ENCODE measurements around the gene MRPL52.
"Not testable (repeated sequence)": the region's sequence is repeated elsewhere in the genome, so short reads cannot be mapped to it uniquely, and the experiment has no call there.

MRPL52 gene

DNA sequence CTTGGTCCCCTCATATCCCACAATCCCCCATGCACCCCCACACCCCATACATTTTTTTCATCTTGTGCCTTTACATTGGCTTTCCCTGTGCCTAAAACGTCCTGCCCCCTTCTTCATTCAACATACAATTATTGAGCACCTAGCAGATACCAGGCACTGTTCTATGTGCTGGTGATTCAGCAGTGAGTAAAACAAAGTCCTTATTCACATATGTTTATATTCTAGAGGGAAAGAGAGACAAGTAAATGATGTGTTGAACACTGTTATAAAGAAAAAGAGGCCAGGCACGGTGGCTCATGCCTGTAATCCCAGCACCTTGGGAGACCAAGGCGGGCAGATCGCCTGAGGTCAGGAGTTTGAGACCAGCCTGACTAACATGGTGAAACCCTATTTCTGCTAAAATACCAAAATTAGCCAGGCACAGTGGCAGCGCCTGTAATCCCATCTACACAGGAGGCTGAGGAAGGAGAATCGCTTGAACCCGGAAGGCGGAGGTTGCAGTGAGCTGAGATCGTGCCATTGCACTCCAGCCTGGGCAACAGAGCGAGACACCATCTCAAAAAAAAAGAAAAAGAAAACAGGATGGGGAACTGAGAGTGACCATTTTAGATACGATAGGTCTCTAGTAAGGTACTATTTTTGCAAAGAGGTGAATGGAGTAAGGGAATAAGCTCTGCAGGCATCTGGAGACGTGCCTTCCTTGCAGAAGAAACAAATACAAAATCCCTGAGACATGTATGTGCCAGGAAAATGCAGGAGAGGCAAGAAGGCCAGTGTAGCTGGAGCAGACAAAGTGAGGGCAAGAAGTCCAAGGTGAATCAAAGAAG, 26.6 kb upstream of the MRPL52 start:
- Mint-ChIP-seq H3K4me3 (no peak overlapping the region), H3K27ac (no peak overlapping the region), H3K4me1 (no peaks in the 10 kb centered on the region), H3K9me3 (no peaks in the 10 kb centered on the region), H3K36me3 (no peaks in the 10 kb centered on the region), H3K27me3 (peaks cover 2% of the 10 kb centered on the region)

DNA sequence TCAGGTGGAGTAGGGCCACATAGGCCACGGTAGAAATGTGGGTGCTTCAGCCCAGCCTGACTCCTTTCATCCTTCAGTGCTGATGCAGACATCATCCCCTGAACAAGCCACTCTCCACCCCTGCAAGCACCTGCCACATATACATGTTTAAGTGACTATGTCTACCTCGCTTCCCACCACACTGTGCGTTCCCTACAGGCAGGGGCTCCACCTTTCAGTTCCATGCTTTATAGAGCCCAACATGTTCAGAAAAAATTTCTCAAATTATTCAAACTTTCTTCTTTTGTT, 26.1 kb upstream of the MRPL52 start:
- Mint-ChIP-seq H3K4me1 (no peaks in the 10 kb centered on the region), H3K27ac (no peak overlapping the region), H3K36me3 (no peaks in the 10 kb centered on the region), H3K4me3 (no peak overlapping the region), H3K27me3 (peaks cover 2% of the 10 kb centered on the region), H3K9me3 (no peaks in the 10 kb centered on the region)

DNA sequence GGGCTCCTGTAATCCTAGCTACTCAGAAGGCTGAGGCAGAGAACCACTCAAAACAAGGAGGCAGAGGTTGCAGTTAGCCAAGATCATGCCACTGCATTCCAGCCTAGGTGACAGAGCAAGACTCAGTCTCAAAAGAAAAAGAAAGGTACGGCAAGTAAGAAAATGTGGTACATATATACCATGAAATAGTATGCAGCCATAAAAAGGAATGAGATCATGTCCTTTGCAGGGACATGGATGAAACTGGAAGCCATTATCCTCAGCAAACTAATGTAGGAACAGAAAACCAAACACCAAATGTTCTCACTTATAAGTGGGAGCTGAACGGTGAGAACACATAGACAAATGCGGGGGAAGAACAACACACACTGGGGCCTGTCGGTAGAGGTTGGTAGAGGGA, 24.5 kb upstream of the MRPL52 start:
- not testable (repeated sequence) for H3K27me3 Mint-ChIP-seq, H3K27ac Mint-ChIP-seq, H3K36me3 Mint-ChIP-seq, H3K4me1 Mint-ChIP-seq, H3K4me3 Mint-ChIP-seq, H3K9me3 Mint-ChIP-seq

DNA sequence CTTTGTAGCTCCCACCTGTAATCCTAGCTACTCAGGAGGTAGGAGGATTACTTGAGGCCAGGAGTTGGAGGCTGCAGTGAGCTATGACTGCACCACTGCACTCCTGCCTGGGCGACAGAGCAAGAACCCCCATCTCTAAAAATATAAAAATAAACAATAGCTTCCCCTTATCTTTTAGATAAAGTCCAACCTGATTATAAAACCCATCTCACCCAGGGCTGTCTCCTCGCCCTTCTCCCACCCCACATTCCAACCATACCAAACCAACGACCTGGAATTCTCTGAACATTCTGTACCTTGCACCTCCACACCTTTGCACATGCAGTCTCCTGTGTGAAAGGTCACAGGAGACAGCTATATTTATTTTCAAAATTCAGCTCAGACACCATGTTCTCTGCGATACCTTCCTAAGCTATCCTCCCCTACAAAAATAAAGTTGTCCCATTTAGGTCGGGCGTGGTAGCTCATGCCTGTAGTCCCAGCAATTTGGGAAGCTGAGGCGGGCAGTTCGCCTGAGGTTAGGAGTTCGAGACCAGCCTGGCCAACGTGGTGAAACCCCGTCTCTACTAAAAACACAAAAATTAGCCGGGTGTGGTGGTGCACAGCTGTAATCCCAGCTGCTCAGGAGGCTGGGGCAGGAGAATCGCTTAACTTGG, 22.1 kb upstream of the MRPL52 start:
- no peak overlapping the region for H3K27ac Mint-ChIP-seq
- no peaks in the 10 kb centered on the region for H3K27me3 Mint-ChIP-seq
- H3K4me1 Mint-ChIP-seq, result no peaks in the 10 kb centered on the region

DNA sequence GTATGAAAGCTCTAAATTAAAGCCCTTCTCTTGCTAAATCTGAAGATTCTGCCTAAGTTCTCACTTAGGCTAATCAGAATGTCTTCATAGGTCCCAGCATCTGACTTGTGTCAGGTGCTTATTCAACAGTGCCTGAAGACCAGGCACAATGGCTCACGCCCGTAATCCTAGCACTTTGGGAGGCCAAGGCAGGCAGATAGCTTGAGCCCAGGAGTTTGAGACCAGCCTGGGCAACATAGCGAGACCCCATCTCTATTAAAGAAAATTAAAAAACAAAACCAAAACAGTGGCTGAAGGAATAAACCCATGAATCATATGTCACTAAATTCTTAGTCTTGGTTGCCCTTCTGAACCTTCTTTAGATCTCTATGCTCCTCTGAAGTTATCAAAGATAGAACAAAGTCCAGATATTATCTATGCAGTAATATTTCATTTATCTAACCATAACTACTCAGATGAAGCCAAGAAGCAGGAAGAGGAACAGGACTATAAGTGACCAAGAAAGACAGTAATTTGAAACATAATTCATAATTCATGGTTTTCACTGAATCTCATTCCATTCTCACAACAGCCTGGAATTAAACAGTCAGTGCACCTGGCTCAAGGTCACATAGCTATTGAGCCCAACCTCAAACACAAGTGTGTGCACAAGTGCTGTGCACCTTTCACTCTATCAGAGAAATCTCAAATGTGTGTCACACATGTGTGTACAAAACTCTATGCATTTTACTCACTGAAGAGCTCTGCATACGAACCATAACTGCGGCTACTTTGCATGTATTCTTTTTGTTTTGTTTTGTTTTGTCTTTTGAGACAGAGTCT, 21.1 kb upstream of the MRPL52 start:
- H3K4me1 Mint-ChIP-seq, result no peaks in the 10 kb centered on the region
- no peaks in the 10 kb centered on the region for H3K36me3 Mint-ChIP-seq
- no peak overlapping the region for H3K4me3 Mint-ChIP-seq
- no peaks in the 10 kb centered on the region for H3K27me3 Mint-ChIP-seq
- H3K27ac Mint-ChIP-seq, result no peak overlapping the region
- H3K9me3 Mint-ChIP-seq, result no peaks in the 10 kb centered on the region

More for the DNA sequence above, 22.1 kb upstream of the MRPL52 start:
- H3K4me3 Mint-ChIP-seq, result no peak overlapping the region
- H3K36me3 Mint-ChIP-seq, result no peaks in the 10 kb centered on the region
- H3K9me3 Mint-ChIP-seq, result no peaks in the 10 kb centered on the region

DNA sequence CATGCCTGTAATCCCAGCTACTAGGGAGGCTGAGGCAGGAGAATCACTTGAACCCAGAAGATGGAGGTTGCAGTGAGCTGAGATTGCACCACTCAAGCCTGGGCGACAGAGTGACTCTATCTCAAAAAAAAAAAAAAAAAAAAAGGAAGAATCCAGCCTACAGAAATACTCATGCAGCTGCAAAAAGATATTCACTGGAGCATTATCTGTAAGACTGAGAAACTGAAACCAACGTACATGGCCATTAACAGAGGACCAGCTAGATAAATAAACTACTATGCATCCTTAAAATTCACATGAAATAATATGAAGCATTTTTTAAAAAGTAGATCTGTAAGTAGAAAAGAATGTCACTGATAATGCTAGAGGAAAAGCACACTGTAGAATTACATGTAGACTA, 18.0 kb upstream of the MRPL52 start:
- H3K4me1 Mint-ChIP-seq, result peaks cover 15% of the 10 kb centered on the region
- no peaks in the 10 kb centered on the region for H3K27me3 Mint-ChIP-seq
- no peak overlapping the region for H3K4me3 Mint-ChIP-seq
- H3K36me3 Mint-ChIP-seq, result no peaks in the 10 kb centered on the region
- no peak overlapping the region for H3K27ac Mint-ChIP-seq
- no peaks in the 10 kb centered on the region for H3K9me3 Mint-ChIP-seq

DNA sequence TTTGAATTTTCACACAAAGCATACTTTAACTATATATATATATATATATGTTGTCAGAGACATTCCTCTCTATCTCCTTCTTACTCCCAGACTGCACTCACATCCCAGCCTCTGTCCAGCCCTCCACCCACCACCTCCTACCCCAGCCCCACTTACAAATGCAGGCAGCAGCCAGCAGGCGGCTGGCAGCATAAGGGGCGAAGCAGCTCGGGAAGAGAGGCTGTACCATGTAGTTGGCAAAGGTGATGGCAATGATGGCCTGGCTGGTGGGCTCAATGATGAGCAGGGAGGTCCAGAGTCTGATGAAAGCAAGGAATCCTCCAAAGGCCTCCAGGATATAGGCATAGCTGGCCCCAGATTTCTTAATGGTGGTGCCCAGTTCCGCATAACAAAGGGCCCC, 16.9 kb upstream of the MRPL52 start:
- no peak overlapping the region for H3K27ac Mint-ChIP-seq
- no peak overlapping the region for H3K4me3 Mint-ChIP-seq
- H3K4me1 Mint-ChIP-seq, result peaks cover 15% of the 10 kb centered on the region
- no peaks in the 10 kb centered on the region for H3K36me3 Mint-ChIP-seq
- H3K27me3 Mint-ChIP-seq, result no peaks in the 10 kb centered on the region
- no peaks in the 10 kb centered on the region for H3K9me3 Mint-ChIP-seq

DNA sequence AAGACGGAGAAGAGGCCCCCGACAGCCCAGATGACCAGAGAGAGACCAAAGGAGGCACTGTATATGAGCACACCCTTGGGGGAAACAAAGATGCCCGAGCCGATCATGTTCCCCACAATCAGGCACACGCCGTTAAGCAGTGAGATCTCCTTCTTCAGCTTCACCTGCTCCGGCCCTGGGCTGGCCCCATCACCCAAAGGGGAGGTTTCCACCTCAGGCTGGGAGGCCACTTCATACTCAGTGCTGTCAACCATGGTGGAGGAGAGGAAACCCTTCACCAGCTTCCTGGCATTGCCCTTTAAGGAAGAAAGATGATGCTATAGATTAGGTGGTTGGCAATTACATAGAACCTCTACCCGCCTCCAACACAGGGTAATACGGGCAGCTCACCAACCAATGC, 16.5 kb upstream of the MRPL52 start:
- no peak overlapping the region for H3K27ac Mint-ChIP-seq
- H3K4me1 Mint-ChIP-seq, result peaks cover 15% of the 10 kb centered on the region
- no peaks in the 10 kb centered on the region for H3K27me3 Mint-ChIP-seq
- H3K9me3 Mint-ChIP-seq, result no peaks in the 10 kb centered on the region
- no peak overlapping the region for H3K4me3 Mint-ChIP-seq
- no peaks in the 10 kb centered on the region for H3K36me3 Mint-ChIP-seq

DNA sequence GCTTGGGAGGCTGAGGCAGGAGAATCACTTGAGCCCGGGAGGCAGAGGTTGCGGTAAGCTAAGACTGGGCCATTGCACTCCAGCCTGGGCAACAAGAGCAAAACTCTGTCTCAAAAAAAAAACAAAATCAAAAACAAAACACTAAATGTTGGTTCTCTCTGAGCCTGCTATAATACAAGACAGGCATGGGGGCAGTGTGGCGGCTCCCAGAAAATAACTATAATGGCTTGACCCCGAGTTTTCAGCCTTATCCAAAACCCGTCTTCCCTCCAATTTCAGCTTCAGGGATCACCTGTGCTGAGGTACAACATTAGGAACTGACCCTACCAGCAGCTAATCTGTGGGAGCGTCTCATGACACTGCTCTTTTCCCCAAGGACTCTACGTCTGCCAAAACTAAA, 15.3 kb upstream of the MRPL52 start:
- Mint-ChIP-seq H3K9me3 (no peaks in the 10 kb centered on the region), H3K36me3 (no peaks in the 10 kb centered on the region), H3K27ac (no peak overlapping the region), H3K4me1 (peaks cover 15% of the 10 kb centered on the region), H3K27me3 (no peaks in the 10 kb centered on the region), H3K4me3 (no peak overlapping the region)

DNA sequence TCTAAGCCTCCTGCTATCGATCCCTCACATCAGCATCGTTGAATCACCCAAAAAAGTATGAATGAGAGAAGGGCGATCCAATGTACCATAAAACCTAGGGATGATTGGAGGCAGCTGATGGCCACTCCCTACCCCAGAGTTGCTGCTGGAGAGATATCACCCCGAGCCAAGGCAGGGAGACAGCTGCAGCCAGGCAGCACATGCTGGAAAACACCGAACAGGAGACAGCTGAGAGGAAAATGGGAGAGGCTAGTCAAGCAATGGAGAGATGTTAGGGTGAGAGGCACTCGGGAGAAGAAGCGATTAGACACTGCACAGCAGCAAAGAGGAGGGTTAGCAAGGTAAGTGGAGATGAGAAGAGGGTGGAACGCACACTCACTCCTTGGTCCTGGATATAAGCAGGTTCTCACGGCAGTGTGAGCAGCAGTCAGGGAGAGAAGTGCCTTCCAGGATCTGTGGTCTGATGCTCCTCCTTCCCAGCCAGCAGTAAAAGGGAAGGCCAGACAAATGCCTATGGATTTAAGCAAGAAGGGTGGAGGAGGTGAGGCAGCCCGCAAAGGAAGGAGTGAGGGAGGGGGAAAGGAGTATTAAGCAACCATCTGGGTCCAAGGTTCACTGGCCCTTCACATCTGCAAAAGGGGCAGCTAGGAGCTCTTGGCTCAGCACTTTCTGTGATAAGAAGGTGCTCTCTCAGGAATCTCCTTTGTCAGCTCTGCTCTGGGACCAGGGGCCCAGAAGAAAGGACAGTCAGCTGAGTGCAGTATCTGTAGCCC, 14.6 kb upstream of the MRPL52 start, which contains the start of gene SLC7A7:
Gene SLC7A7, minus strand, starts transcription at position 495 of the 773 bp plus-strand sequence. CDS start 2,037 bp downstream, outside the sequence.
- Mint-ChIP-seq H3K9me3 (no peaks in the 10 kb centered on the region), H3K4me1 (peaks cover 15% of the 10 kb centered on the region), H3K4me3 (no peak within 1 kb of the TSS), H3K27ac (peak within 1 kb of the TSS; percentile 52), H3K27me3 (no peaks in the 10 kb centered on the region), H3K36me3 (no peaks in the 10 kb centered on the region)

DNA sequence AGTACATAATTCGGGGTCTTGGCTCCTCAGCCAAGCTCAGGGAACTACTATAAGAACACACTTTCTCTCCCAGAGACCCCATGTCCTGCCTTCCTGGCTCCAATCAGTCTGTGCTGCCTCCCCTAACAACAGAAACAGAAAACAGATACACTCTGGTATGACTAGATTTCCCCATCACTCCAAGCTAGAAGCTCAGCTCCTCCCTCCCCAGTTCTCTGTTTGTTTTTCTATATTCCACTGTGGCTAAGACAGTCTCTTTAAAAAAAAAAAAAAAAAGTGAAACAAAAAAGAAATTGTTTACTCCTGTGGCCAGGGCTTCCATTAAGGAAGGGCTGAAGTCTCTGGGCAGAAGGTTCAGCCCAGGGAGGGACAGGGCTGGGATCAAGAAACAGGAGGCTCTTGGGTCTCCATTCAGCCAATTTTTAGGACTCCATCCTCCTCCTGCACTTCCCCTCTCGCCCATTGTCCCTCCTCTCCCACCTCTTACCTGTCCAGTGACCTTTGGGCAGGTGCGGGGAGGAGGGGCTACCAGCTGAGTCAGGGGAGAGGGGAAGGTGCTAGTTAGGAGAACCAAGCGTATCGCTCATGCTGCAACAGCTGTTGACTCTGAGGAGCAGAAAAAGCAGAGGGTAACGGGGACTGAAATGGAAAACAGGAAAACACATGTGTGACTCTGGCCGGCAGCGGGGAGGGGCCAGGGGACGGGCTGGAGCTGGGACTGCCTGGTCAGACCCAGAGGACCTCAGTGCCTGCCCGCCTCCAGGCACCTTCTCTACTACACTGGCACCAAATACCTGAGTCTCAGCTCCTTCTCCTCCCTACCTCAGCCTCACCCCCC, 10.3 kb upstream of the MRPL52 start:
- H3K9me3 Mint-ChIP-seq, result no peaks in the 10 kb centered on the region
- H3K4me1 Mint-ChIP-seq, result peaks cover 27% of the 10 kb centered on the region
- peak overlapping the region; percentile 42 for H3K27ac Mint-ChIP-seq
- no peaks in the 10 kb centered on the region for H3K27me3 Mint-ChIP-seq
- H3K36me3 Mint-ChIP-seq, result no peaks in the 10 kb centered on the region
- H3K4me3 Mint-ChIP-seq, result no peak overlapping the region

DNA sequence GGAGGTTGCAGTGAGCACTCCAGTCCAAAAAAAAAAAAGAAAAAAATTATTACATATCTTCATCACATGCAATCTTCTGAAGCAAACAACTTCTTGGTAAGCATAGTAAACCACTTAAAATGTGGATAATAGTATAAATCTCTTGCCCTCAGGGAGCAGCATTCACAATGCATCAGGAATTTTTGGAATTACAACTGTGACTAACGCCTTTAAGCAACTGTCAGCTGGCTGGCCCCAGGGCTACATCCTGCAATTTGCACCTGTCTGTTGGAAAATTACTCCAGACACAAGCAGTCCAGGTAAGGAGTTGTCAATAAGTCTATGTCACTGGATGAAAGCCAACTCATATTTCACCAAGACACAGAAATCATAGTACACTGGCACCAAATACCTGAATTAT, 9.0 kb upstream of the MRPL52 start:
- H3K4me1 Mint-ChIP-seq, result peaks cover 28% of the 10 kb centered on the region
- H3K9me3 Mint-ChIP-seq, result no peaks in the 10 kb centered on the region
- no peak overlapping the region for H3K27ac Mint-ChIP-seq
- H3K36me3 Mint-ChIP-seq, result no peaks in the 10 kb centered on the region
- no peaks in the 10 kb centered on the region for H3K27me3 Mint-ChIP-seq
- H3K4me3 Mint-ChIP-seq, result no peak overlapping the region

DNA sequence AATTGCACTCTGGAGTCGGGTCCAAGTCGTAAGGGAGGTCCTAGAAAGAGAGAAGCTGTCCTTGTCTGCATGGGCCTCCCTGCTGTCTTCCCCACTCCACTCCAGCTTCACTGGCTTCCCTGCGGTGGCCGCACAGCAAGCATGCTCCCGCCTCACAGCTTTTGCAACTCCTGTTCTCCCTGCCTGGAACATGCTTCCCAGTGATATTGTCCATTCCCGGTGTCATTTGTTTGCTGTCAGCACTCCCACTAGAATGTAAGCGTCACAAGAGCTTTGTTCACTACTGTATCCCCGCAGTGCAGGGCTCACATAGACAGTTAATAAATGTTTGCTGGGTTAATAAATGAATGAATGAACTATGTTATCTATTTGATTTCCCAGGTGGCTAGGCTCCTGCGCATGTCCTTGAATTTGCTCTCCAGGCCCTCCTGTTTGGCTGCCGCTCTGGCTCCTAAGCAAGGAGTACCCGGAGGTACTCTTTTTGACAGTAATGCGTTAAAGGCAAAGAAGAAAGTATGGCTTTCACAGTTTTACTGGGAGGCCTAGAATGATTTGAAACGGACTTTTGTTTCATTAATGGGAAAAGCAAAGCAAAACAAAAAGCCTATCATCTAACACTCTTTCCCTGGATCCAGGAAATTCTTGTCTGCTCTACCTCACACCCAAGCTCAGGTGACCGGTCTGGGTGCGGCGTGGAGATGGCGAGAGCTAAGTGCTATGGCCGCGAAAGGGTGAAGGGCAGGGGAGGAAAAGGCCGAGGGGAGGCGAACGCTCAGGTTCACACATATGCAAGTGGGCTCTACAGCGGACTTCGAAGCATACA, 8.3 kb upstream of the MRPL52 start:
- no peaks in the 10 kb centered on the region for H3K9me3 Mint-ChIP-seq
- no peak overlapping the region for H3K4me3 Mint-ChIP-seq
- H3K27me3 Mint-ChIP-seq, result no peaks in the 10 kb centered on the region
- H3K4me1 Mint-ChIP-seq, result peaks cover 25% of the 10 kb centered on the region
- H3K27ac Mint-ChIP-seq, result peak overlapping the region; percentile 11
- H3K36me3 Mint-ChIP-seq, result no peaks in the 10 kb centered on the region

DNA sequence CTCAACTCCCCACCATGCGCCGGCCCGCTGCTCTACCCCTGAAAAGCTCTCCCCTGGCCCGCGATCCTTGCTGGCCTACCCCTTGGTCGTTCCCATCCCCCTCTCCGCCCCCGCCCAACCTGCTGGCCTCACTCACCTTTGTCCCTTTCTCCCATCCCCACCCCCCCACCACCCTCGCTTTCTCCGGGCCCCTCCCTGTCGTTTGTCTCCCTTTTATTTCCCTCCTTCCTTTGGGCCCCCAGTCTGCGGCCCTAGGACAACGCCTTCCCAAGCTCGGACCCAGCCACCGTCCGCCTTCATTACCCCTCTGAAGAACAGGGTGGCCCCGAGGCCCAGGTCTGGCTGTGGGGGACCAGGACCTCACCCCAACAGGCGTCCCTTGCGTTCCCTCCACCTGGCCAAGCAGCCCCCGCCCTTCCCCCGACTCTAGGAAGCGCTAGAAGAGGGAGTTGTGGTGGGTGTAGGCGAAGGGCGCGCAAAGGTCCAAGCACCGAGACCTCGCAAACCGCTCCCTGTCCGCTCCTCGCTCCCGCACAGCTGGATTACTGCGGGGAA, 7.6 kb upstream of the MRPL52 start:
- Mint-ChIP-seq H3K9me3 (no peaks in the 10 kb centered on the region), H3K4me3 (peak overlapping the region; percentile 62)

More for the DNA sequence above, 7.6 kb upstream of the MRPL52 start:
- Mint-ChIP-seq H3K27me3 (no peaks in the 10 kb centered on the region), H3K36me3 (no peaks in the 10 kb centered on the region), H3K4me1 (peaks cover 25% of the 10 kb centered on the region), H3K27ac (no peak overlapping the region)
